A673 (cell line): ENCODE data around the gene PERP. TPM values are rescaled to one million over a fixed set of nuclear protein-coding genes. Genes with fewer than 3 reads are reported as not detected.

Experiments used
- BruUV-seq: library from RNA; stranded (reverse); fragments of 400-500 nt; replicated peaks from 2 replicates; lab custom pipeline; 2021; lab: Mats Ljungman, UMichigan
- CTCF ChIA-PET: fragments of 300-600 bp; sonication (Branson Sonifier 250); formaldehyde crosslinking; loops from one replicate; lab custom pipeline; 2022; ENCODE audit warnings: antibody characterized with exemption; lab: Charles Lee
- POLR2A ChIA-PET: fragments of 300-600 bp; sonication (Branson Sonifier 250); formaldehyde crosslinking; loops from one replicate; lab custom pipeline; 2022; ENCODE audit warnings: antibody characterized with exemption; ENCODE audit not compliant: low non-redundant PET; lab: Charles Lee
- DNase-seq: peaks from one replicate; pipeline ENCODE4 v3.0.0-alpha.2; 2015; ENCODE audit warnings: low spot score
- H3K27ac ChIP-seq: fragments of 200-600 bp; sonication (generic); 2 replicates; pipeline ENCODE4 v1.5.1; 2016; ENCODE audit warnings: mixed run types, low read depth, mild to moderate bottlenecking, mixed read lengths, antibody characterized with exemption, low read length; ENCODE audit not compliant: poor library complexity, severe bottlenecking
- H3K27me3 ChIP-seq: fragments of 200-600 bp; sonication (generic); replicated peaks from 2 replicates; pipeline ENCODE4 v1.6.1; 2017; ENCODE audit warnings: mixed run types, low read depth, mild to moderate bottlenecking, mixed read lengths, antibody characterized with exemption, low read length; ENCODE audit not compliant: insufficient read depth, poor library complexity
- H3K36me3 ChIP-seq: fragments of 200-600 bp; sonication (generic); 2 replicates; pipeline ENCODE4 v1.6.1; 2016; ENCODE audit warnings: mixed run types, mild to moderate bottlenecking, mixed read lengths, antibody characterized with exemption, low read length; ENCODE audit not compliant: insufficient read depth, poor library complexity, severe bottlenecking
- H3K4me1 ChIP-seq: fragments of 200-600 bp; sonication (generic); 2 replicates; pipeline ENCODE4 v1.6.1; 2017; ENCODE audit warnings: mixed run types, mild to moderate bottlenecking, mixed read lengths, antibody characterized with exemption, low read length; ENCODE audit not compliant: insufficient read depth, poor library complexity, severe bottlenecking
- H3K4me3 ChIP-seq: fragments of 200-600 bp; sonication (generic); 2 replicates; pipeline ENCODE4 v1.5.1; 2016; ENCODE audit warnings: low read depth, mixed run types, mild to moderate bottlenecking, mixed read lengths, low read length; ENCODE audit not compliant: poor library complexity, severe bottlenecking
- H3K9me3 ChIP-seq: fragments of 200-600 bp; sonication (generic); 2 replicates; pipeline ENCODE4 v1.6.1; 2016; ENCODE audit warnings: mixed run types, low read depth, mild to moderate bottlenecking, mixed read lengths, antibody characterized with exemption, low read length; ENCODE audit not compliant: poor library complexity, severe bottlenecking
- CTCF ChIP-seq: fragments of 300-800, 200-600 bp; sonication (generic); conservative IDR thresholded peaks from 2 replicates; pipeline ENCODE4 v1.5.1; 2017; ENCODE audit warnings: low read depth, mild to moderate bottlenecking, antibody characterized with exemption, low read length, moderate library complexity, mixed read lengths
- EZH2 ChIP-seq: fragments of 200-600 bp; sonication (generic); IDR thresholded peaks from 2 replicates; pipeline ENCODE4 v1.6.1; 2017; ENCODE audit warnings: borderline replicate concordance, low read depth, mild to moderate bottlenecking, mixed read lengths, antibody characterized with exemption, low read length; ENCODE audit not compliant: poor library complexity, severe bottlenecking
- intact Hi-C: fragments of 100-400 bp; cut with micrococcal nuclease; formaldehyde crosslinking; loops from one replicate; pipeline ENCODE4 v1.10.0; 2022; ENCODE audit not compliant: unreplicated experiment
- total RNA-seq: library from RNA; stranded (reverse); gene quantifications from 2 replicates; pipeline ENCODE4 v1.2.3, GENCODE V29; 2021

PERP gene
- total RNA-seq, 1 experiment from 2014 or later, result 0.71 TPM

GRCh38 chr6:138115201-138115600, 8.0 kb upstream of the PERP start:
- POLR2A ChIA-PET, result no interaction called here
- CTCF ChIA-PET, result interaction anchor here (0.7 to 2.4 kb wide), 3 partner anchors 22 to 280 kb away, joined by 3 to 15 read pairs (median 3); no protein-coding TSS in a partner anchor
- Histone ChIP-seq H3K27me3 (no peaks in the 10 kb centered on the region), H3K27ac (no peak overlapping the region), H3K9me3 (no peaks in the 10 kb centered on the region), H3K4me3 (no peak overlapping the region), H3K36me3 (no peaks in the 10 kb centered on the region), H3K4me1 (no peaks in the 10 kb centered on the region)
- no peak for TF ChIP-seq CTCF
- TF ChIP-seq EZH2, result no peak
- DNase-seq, result no peak
- no TSS peak for BruUV-seq
- intact Hi-C loops, result loop anchor here (5.0 to 10.0 kb wide), 2 partner anchors 400 to 657 kb away; partner anchors contain the start of gene CCDC28A

- peak; percentile 33 for DNase-seq
These were observed 6.5 kb upstream of the PERP start for GRCh38 chr6:138113588-138114210.

GRCh38 chr6:138110229-138110628, 3.0 kb upstream of the PERP start:
- intact Hi-C loops, result loop anchor here (10.0 kb wide), 1 partner anchor 405 kb away; no protein-coding TSS in a partner anchor
- no peaks in the 10 kb centered on the region for H3K4me1 ChIP-seq
- CTCF ChIA-PET, result no interaction called here
- POLR2A ChIA-PET, result no interaction called here
- no peaks in the 10 kb centered on the region for H3K36me3 ChIP-seq
- no peak overlapping the region for H3K4me3 ChIP-seq
- DNase-seq, result no peak
- H3K9me3 ChIP-seq, result no peaks in the 10 kb centered on the region
- TF ChIP-seq EZH2, result no peak
- H3K27ac ChIP-seq, result no peak overlapping the region
- peaks cover 40% of the 10 kb centered on the region for H3K27me3 ChIP-seq
- BruUV-seq, result no TSS peak

More at GRCh38 chr6:138113588-138114210, 6.5 kb upstream of the PERP start:
- TF ChIP-seq EZH2, result no peak
- TF ChIP-seq CTCF, result 0 out of 2 replicates have a peak, but pooled peaks have one; percentile 16
- no peak overlapping the region for H3K27ac ChIP-seq
- POLR2A ChIA-PET, result no interaction called here
- no TSS peak for BruUV-seq
- H3K9me3 ChIP-seq, result no peaks in the 10 kb centered on the region
- H3K4me1 ChIP-seq, result no peaks in the 10 kb centered on the region
- H3K4me3 ChIP-seq, result no peak overlapping the region
- CTCF ChIA-PET, result interaction anchor here (0.6 kb wide), 2 partner anchors 176 to 703 kb away, joined by 4 to 8 read pairs; no protein-coding TSS in a partner anchor
- intact Hi-C loops, result loop anchor here (10.0 kb wide), 1 partner anchor 401 kb away; no protein-coding TSS in a partner anchor
- H3K27me3 ChIP-seq, result peaks cover 6% of the 10 kb centered on the region
- H3K36me3 ChIP-seq, result no peaks in the 10 kb centered on the region
